Progenitor cell of endocrine pancreas (in vitro differentiated cells): ENCODE data around the gene ZFAND3. TPM values are rescaled to one million over a fixed set of nuclear protein-coding genes. Genes with fewer than 3 reads are reported as not detected.

Source experiments
- DNase-seq: peaks from one replicate; pipeline ENCODE4 v3.0.0; 2021; ENCODE audit warnings: low spot score; ENCODE audit not compliant: unreplicated experiment
- H3K27ac Mint-ChIP-seq: 2 replicates; pipeline ENCODE4 v1.8.0; 2021; ENCODE audit warnings: mild to moderate bottlenecking, moderate library complexity, mixed read lengths
- H3K27me3 Mint-ChIP-seq: 2 replicates; pipeline ENCODE4 v1.8.0; 2021; ENCODE audit warnings: mixed read lengths
- H3K36me3 Mint-ChIP-seq: 2 replicates; pipeline ENCODE4 v1.8.0; 2022; ENCODE audit warnings: mixed read lengths; ENCODE audit not compliant: insufficient read depth
- H3K4me1 Mint-ChIP-seq: 2 replicates; pipeline ENCODE4 v1.8.0; 2021; ENCODE audit warnings: low read depth, mixed read lengths
- H3K4me3 Mint-ChIP-seq: 2 replicates; pipeline ENCODE4 v1.8.0; 2021; ENCODE audit warnings: low read depth, mild to moderate bottlenecking, moderate library complexity, mixed read lengths
- H3K9me3 Mint-ChIP-seq: 2 replicates; pipeline ENCODE4 v1.8.0; 2021; ENCODE audit warnings: low read depth, mixed read lengths
- total RNA-seq: library from RNA; stranded (reverse); gene quantifications from 2 replicates; pipeline ENCODE4 v1.2.1, GENCODE V29; 2021
- TF ChIP-seq, protein P1 (sequence below): fragments of 200-600 bp; sonication (generic); IDR thresholded peaks from one replicate; pipeline ENCODE4 v1.5.0; 2021; ENCODE audit warnings: antibody characterized with exemption, mild to moderate bottlenecking; ENCODE audit not compliant: unreplicated experiment

The ZFAND3 gene
- total RNA-seq, 1 donor from 2014 or later: 102 TPM

DNA sequence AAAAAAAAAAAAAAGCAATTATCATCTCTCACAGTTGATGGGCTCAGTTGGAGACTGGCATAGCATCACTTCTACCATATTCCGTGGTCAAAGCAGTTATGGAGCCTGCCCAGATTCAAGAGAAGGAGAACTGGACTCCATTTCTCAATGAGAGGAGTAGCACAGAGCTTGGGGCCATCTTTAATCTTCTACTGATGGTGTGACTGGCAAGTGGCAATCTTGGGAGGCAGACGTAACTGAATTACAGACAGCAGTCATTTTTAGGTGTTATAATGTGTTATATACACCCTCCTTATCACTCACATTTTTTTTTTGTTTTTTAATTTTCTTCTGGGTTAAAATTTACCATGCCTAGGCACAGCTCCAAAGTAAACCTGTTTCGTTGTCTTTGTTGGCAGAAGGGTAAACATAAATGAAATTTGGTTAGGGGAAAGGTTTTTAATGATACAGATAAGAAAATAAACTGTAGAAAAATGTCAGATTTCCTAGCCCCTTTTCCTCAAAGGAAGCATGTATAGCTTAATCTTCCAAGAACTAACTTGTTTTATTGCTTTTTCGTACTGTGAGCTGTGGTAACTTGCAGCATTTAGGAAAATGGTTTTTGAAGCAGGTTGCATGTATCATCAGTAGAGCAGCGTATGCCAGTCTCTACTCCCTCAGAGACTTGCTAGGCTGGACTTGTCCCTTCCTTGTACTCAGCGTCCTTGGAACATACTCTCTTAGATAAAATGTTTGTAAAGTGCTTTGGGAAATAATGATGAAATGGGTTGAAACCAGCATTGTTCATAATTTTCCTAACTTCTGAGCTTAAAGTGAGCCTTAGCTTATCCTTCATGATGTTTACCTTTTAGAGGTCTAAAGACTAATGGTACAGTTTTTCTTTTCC lies 25.7 kb downstream of the ZFAND3 start:
- no peak overlapping the region for H3K4me3 Mint-ChIP-seq
- H3K36me3 Mint-ChIP-seq: peaks cover 10% of the 10 kb centered on the region
- peaks cover 24% of the 10 kb centered on the region for H3K4me1 Mint-ChIP-seq
- H3K27me3 Mint-ChIP-seq: no peaks in the 10 kb centered on the region
- H3K9me3 Mint-ChIP-seq: no peaks in the 10 kb centered on the region
- no peak for DNase-seq
- peak overlapping the region; percentile 71 for H3K27ac Mint-ChIP-seq
- TF ChIP-seq, protein P1, sequence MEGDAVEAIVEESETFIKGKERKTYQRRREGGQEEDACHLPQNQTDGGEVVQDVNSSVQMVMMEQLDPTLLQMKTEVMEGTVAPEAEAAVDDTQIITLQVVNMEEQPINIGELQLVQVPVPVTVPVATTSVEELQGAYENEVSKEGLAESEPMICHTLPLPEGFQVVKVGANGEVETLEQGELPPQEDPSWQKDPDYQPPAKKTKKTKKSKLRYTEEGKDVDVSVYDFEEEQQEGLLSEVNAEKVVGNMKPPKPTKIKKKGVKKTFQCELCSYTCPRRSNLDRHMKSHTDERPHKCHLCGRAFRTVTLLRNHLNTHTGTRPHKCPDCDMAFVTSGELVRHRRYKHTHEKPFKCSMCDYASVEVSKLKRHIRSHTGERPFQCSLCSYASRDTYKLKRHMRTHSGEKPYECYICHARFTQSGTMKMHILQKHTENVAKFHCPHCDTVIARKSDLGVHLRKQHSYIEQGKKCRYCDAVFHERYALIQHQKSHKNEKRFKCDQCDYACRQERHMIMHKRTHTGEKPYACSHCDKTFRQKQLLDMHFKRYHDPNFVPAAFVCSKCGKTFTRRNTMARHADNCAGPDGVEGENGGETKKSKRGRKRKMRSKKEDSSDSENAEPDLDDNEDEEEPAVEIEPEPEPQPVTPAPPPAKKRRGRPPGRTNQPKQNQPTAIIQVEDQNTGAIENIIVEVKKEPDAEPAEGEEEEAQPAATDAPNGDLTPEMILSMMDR: no peak

DNA sequence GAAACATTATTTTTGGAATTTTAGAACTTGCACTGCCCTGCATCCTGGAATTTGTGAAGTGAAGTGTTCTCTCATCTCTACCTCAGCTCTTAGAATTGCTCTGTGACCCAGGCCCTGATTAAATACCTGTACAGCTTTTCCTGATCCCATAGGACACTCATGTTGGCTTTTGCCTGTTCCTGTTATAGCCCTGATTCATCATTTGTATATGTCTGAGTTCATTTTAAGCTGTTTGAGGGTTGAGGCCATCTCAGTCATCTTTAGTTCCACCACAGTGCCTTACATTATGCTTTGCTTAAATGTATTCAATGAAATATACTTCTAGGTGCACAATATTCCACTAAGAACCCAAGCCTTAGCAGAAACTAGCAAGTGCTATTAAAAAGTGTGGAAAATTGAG lies 26.4 kb downstream of the ZFAND3 start:
- Mint-ChIP-seq H3K9me3 (no peaks in the 10 kb centered on the region), H3K27ac (no peak overlapping the region), H3K36me3 (peaks cover 6% of the 10 kb centered on the region), H3K27me3 (no peaks in the 10 kb centered on the region), H3K4me1 (peaks cover 20% of the 10 kb centered on the region), H3K4me3 (no peak overlapping the region)
- TF ChIP-seq, protein P1: no peak
- no peak for DNase-seq

DNA sequence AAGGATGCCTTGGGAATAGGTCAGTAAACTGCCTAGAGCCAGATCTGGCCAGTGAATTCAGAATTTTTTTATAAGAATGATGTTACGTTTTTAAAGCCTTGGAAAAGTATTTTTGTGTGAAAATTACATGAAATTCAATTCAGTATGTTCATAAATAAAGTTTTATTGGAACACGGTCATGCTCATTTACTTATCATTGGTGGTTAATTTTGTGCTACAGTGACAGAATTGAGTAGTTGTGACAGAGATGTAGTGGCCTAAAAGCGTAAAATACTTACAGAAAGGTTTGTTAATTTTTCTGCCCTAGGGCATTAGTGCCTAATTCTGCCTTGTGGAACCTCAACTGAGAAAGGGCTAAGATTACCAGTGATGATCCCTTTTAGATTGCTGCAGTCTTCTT lies 28.2 kb downstream of the ZFAND3 start:
- Mint-ChIP-seq H3K27me3 (no peaks in the 10 kb centered on the region), H3K9me3 (no peaks in the 10 kb centered on the region), H3K27ac (no peak overlapping the region), H3K36me3 (peaks cover 6% of the 10 kb centered on the region), H3K4me1 (peaks cover 17% of the 10 kb centered on the region), H3K4me3 (no peak overlapping the region)
- TF ChIP-seq, protein P1: no peak
- no peak for DNase-seq

DNA sequence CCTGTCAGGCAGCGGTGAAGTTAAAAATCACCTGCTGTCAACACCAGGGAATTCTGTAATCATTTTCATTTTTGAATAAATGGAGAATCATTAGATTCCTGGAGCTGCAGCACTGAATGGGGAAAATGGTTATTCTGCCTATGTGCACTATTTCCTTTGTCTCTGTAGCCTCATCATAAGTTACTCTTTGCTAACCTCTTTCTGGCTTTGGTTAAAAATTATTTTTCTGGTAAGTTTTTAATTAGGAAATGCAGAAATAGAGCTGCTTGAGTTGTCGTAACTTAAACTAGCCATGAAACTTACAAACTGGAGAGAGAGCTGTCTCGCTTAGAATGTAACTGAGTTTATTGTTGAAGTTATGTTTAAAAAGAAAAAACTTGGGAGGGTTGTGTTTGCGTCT lies 28.8 kb downstream of the ZFAND3 start:
- H3K36me3 Mint-ChIP-seq: peaks cover 7% of the 10 kb centered on the region
- H3K4me3 Mint-ChIP-seq: no peak overlapping the region
- no peak for DNase-seq
- TF ChIP-seq, protein P1: no peak
- H3K9me3 Mint-ChIP-seq: no peaks in the 10 kb centered on the region
- H3K4me1 Mint-ChIP-seq: peaks cover 17% of the 10 kb centered on the region
- H3K27ac Mint-ChIP-seq: peak overlapping the region; percentile 69
- no peaks in the 10 kb centered on the region for H3K27me3 Mint-ChIP-seq

DNA sequence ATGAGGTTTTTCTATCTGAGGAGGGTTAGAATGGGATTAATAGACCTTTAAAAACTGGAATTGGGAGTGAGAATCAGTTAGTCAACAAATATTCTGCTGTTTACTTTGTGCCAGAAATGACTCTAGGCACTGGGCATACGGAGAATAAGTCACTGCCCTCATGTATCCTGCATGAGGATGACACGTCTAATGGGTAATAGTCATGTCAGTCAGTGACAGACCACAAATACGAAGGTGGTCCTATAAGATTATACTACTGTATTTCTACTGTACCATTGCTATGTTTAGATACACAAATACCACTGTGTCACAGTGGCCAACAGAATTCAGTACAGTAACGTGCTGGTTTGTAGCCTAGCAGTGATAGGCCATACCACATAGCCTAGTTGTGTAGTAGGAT lies 30.7 kb downstream of the ZFAND3 start:
- no peak overlapping the region for H3K4me3 Mint-ChIP-seq
- no peaks in the 10 kb centered on the region for H3K9me3 Mint-ChIP-seq
- H3K27ac Mint-ChIP-seq: no peak overlapping the region
- DNase-seq: no peak
- TF ChIP-seq, protein P1: no peak
- peaks cover 1% of the 10 kb centered on the region for H3K36me3 Mint-ChIP-seq
- peaks cover 13% of the 10 kb centered on the region for H3K4me1 Mint-ChIP-seq
- no peaks in the 10 kb centered on the region for H3K27me3 Mint-ChIP-seq
